ENCODE data around the gene PABPC4L. TPM values are rescaled to one million over a fixed set of nuclear protein-coding genes. Genes with fewer than 3 reads are reported as not detected.

Gene PABPC4L
- total RNA-seq, 2 experiments from 2014 or later, result not detected

- no peak for ATAC-seq (ENCODE audit: poor library complexity)
- peaks cover 9% of the 10 kb centered on the region for H3K9me3 Mint-ChIP-seq
- no peaks in the 10 kb centered on the region for H3K36me3 Mint-ChIP-seq (ENCODE audit: low read depth)
- TF ChIP-seq, protein P1, sequence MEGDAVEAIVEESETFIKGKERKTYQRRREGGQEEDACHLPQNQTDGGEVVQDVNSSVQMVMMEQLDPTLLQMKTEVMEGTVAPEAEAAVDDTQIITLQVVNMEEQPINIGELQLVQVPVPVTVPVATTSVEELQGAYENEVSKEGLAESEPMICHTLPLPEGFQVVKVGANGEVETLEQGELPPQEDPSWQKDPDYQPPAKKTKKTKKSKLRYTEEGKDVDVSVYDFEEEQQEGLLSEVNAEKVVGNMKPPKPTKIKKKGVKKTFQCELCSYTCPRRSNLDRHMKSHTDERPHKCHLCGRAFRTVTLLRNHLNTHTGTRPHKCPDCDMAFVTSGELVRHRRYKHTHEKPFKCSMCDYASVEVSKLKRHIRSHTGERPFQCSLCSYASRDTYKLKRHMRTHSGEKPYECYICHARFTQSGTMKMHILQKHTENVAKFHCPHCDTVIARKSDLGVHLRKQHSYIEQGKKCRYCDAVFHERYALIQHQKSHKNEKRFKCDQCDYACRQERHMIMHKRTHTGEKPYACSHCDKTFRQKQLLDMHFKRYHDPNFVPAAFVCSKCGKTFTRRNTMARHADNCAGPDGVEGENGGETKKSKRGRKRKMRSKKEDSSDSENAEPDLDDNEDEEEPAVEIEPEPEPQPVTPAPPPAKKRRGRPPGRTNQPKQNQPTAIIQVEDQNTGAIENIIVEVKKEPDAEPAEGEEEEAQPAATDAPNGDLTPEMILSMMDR (IDR thresholded peaks at IDR 0.05), result no peak
- Histone ChIP-seq H3K27ac (ENCODE audit: low read depth in 1 of 2, low read length in 2 of 2) (no peak overlapping the region), H3K4me3 (ENCODE audit: low read length) (no peak overlapping the region), H3K4me1 (ENCODE audit: insufficient read depth, low read length) (no peaks in the 10 kb centered on the region), H3K9me3 (ENCODE audit: control insufficient read depth in 1 of 2, insufficient read depth in 1 of 2, low read length in 2 of 2) (no peaks in the 10 kb centered on the region), H3K36me3 (ENCODE audit: insufficient read depth, low read length) (no peaks in the 10 kb centered on the region), H3K27me3 (ENCODE audit: control insufficient read depth in 1 of 2, insufficient read depth in 2 of 2, low read length in 2 of 2) (no peaks in the 10 kb centered on the region)
- no peak overlapping the region for H3K27ac Mint-ChIP-seq
- POLR2A ChIA-PET, result no interaction called here
- no peak for DNase-seq
- intact Hi-C loops (cut with DNase I, micrococcal nuclease), result no loop called here
- CTCF ChIA-PET, result no interaction called here
- H3K4me3 Mint-ChIP-seq, result no peak overlapping the region
- no peaks in the 10 kb centered on the region for H3K27me3 Mint-ChIP-seq
- H3K4me1 Mint-ChIP-seq (ENCODE audit: low read depth), result no peaks in the 10 kb centered on the region
Measured at GRCh38 chr4:134189480-134189879, 12.1 kb downstream of the PABPC4L start.

- no peak for ATAC-seq (ENCODE audit: poor library complexity)
- Mint-ChIP-seq H3K27ac (no peak overlapping the region), H3K4me1 (ENCODE audit: low read depth) (no peaks in the 10 kb centered on the region), H3K9me3 (peaks cover 10% of the 10 kb centered on the region), H3K4me3 (no peak overlapping the region), H3K36me3 (ENCODE audit: low read depth) (no peaks in the 10 kb centered on the region), H3K27me3 (no peaks in the 10 kb centered on the region)
- Histone ChIP-seq H3K27me3 (ENCODE audit: control insufficient read depth in 1 of 2, insufficient read depth in 2 of 2, low read length in 2 of 2) (no peaks in the 10 kb centered on the region), H3K9me3 (ENCODE audit: control insufficient read depth in 1 of 2, insufficient read depth in 1 of 2, low read length in 2 of 2) (peaks cover 4 to 14% of the 10 kb centered on the region in 2 experiments), H3K4me1 (ENCODE audit: insufficient read depth, low read length) (no peaks in the 10 kb centered on the region), H3K36me3 (ENCODE audit: insufficient read depth, low read length) (no peaks in the 10 kb centered on the region), H3K4me3 (ENCODE audit: low read length) (no peak overlapping the region), H3K27ac (ENCODE audit: low read depth in 1 of 2, low read length in 2 of 2) (no peak overlapping the region)
- POLR2A ChIA-PET, result no interaction called here
- intact Hi-C loops (cut with DNase I, micrococcal nuclease), result no loop called here
- CTCF ChIA-PET, result interaction anchor here (1.3 kb wide), 1 partner anchor 15 kb away, joined by 3 read pairs; no protein-coding TSS in a partner anchor
- TF ChIP-seq, protein P1 (IDR thresholded peaks at IDR 0.05), result no peak
- DNase-seq, result no peak
Measured at GRCh38 chr4:134178706-134179105, 22.9 kb downstream of the PABPC4L start.

GRCh38 chr4:134174271-134174670 lies 27.3 kb downstream of the PABPC4L start:
- POLR2A ChIA-PET, result no interaction called here

More at GRCh38 chr4:134174271-134174670, 27.3 kb downstream of the PABPC4L start:
- Mint-ChIP-seq H3K36me3 (ENCODE audit: low read depth) (no peaks in the 10 kb centered on the region), H3K27ac (no peak overlapping the region), H3K9me3 (peaks cover 9% of the 10 kb centered on the region), H3K27me3 (no peaks in the 10 kb centered on the region), H3K4me3 (no peak overlapping the region), H3K4me1 (ENCODE audit: low read depth) (no peaks in the 10 kb centered on the region)
- TF ChIP-seq, protein P1 (IDR thresholded peaks at IDR 0.05), result no peak
- Histone ChIP-seq H3K27ac (ENCODE audit: low read depth in 1 of 2, low read length in 2 of 2) (no peak overlapping the region), H3K9me3 (ENCODE audit: control insufficient read depth in 1 of 2, insufficient read depth in 1 of 2, low read length in 2 of 2) (peaks cover 0 to 14% of the 10 kb centered on the region in 2 experiments), H3K4me3 (ENCODE audit: low read length) (no peak overlapping the region), H3K27me3 (ENCODE audit: control insufficient read depth in 1 of 2, insufficient read depth in 2 of 2, low read length in 2 of 2) (no peaks in the 10 kb centered on the region), H3K36me3 (ENCODE audit: insufficient read depth, low read length) (no peaks in the 10 kb centered on the region), H3K4me1 (ENCODE audit: insufficient read depth, low read length) (no peaks in the 10 kb centered on the region)
- ATAC-seq (ENCODE audit: poor library complexity) (no peak), DNase-seq (no peak)
- intact Hi-C loops (cut with DNase I, micrococcal nuclease), result no loop called here
- CTCF ChIA-PET, result no interaction called here

All from CD4-positive, alpha-beta T cell (primary cell).